ENCODE measurements around the gene CDH18.

CDH18 gene

GRCh38 chr5:19660679-19661078 lies 327.3 kb downstream of the CDH18 start:
- H3K4me3 ChIP-seq (ENCODE audit: low read depth, low read length): no peak overlapping the region
- TF ChIP-seq CTCF (IDR thresholded peaks at IDR 0.05; ENCODE audit: low read depth, low read length): no peak
- H3K36me3 ChIP-seq: no peaks in the 10 kb centered on the region
- no peaks in the 10 kb centered on the region for H3K27me3 ChIP-seq
- no peaks in the 10 kb centered on the region for H3K9me3 ChIP-seq
- no peak for DNase-seq
- H3K4me1 ChIP-seq: no peaks in the 10 kb centered on the region

- Histone ChIP-seq H3K9me3 (no peaks in the 10 kb centered on the region), H3K4me3 (ENCODE audit: low read depth, low read length) (no peak overlapping the region), H3K27me3 (no peaks in the 10 kb centered on the region), H3K36me3 (no peaks in the 10 kb centered on the region), H3K4me1 (no peaks in the 10 kb centered on the region)
- no peak for TF ChIP-seq CTCF (IDR thresholded peaks at IDR 0.05; ENCODE audit: low read depth, low read length)
- no peak for DNase-seq
These were observed 332.4 kb downstream of the CDH18 start for GRCh38 chr5:19655627-19656026.

- no peak for DNase-seq
- H3K27me3 ChIP-seq: no peaks in the 10 kb centered on the region
- no peaks in the 10 kb centered on the region for H3K36me3 ChIP-seq
- TF ChIP-seq CTCF (IDR thresholded peaks at IDR 0.05; ENCODE audit: low read depth, low read length): no peak
- no peaks in the 10 kb centered on the region for H3K9me3 ChIP-seq
- H3K4me3 ChIP-seq (ENCODE audit: low read depth, low read length): no peak overlapping the region
- no peaks in the 10 kb centered on the region for H3K4me1 ChIP-seq
These were observed 349.5 kb downstream of the CDH18 start for GRCh38 chr5:19638461-19638860.

GRCh38 chr5:19630876-19631275 lies 357.1 kb downstream of the CDH18 start:
- Histone ChIP-seq H3K27me3 (no peaks in the 10 kb centered on the region), H3K36me3 (no peaks in the 10 kb centered on the region), H3K9me3 (no peaks in the 10 kb centered on the region), H3K4me1 (no peaks in the 10 kb centered on the region), H3K4me3 (ENCODE audit: low read depth, low read length) (no peak overlapping the region)
- DNase-seq: no peak
- TF ChIP-seq CTCF (IDR thresholded peaks at IDR 0.05; ENCODE audit: low read depth, low read length): no peak

- Histone ChIP-seq H3K9me3 (no peaks in the 10 kb centered on the region), H3K4me1 (no peaks in the 10 kb centered on the region), H3K4me3 (ENCODE audit: low read depth, low read length) (no peak overlapping the region), H3K27me3 (no peaks in the 10 kb centered on the region), H3K36me3 (no peaks in the 10 kb centered on the region)
- DNase-seq: no peak
- no peak for TF ChIP-seq CTCF (IDR thresholded peaks at IDR 0.05; ENCODE audit: low read depth, low read length)
These were observed 361.8 kb downstream of the CDH18 start for GRCh38 chr5:19626211-19626610.

GRCh38 chr5:19625562-19625961 lies 362.4 kb downstream of the CDH18 start:
- H3K36me3 ChIP-seq: no peaks in the 10 kb centered on the region
- no peak overlapping the region for H3K4me3 ChIP-seq (ENCODE audit: low read depth, low read length)
- H3K4me1 ChIP-seq: no peaks in the 10 kb centered on the region
- H3K27me3 ChIP-seq: no peaks in the 10 kb centered on the region
- no peaks in the 10 kb centered on the region for H3K9me3 ChIP-seq
- TF ChIP-seq CTCF (IDR thresholded peaks at IDR 0.05; ENCODE audit: low read depth, low read length): no peak
- DNase-seq: no peak
